Sigmoid colon (tissue), 7 donors: ENCODE data around the gene SMCO1. TPM values are rescaled to one million over a fixed set of nuclear protein-coding genes. Genes with fewer than 3 reads are reported as not detected.
A peak's percentile ranks its signal among the peaks of the same experiment; 100 is the strongest.

Experiments
- DNase-seq: peaks from one replicate; pipeline ENCODE4 v3.0.0-alpha.2; 2019
- H3K27ac ChIP-seq, 4 donors: fragments of 200-600 bp; sonication (generic); one replicate each; pipeline ENCODE4 v1.5.1; 2016 to 2019; ENCODE audit warnings: mild to moderate bottlenecking in 1 of 4
- H3K27me3 ChIP-seq, 3 donors: fragments of 200-600 bp; sonication (generic); one replicate each; pipeline ENCODE4 v1.5.1; 2019; ENCODE audit warnings: mild to moderate bottlenecking in 1 of 3
- H3K36me3 ChIP-seq, 4 donors: fragments of 200-600 bp; sonication (generic); one replicate each; pipeline ENCODE4 v1.5.1; 2016 to 2019
- H3K4me1 ChIP-seq, 4 donors: fragments of 200-600 bp; sonication (generic); one replicate each; pipeline ENCODE4 v1.5.1; 2017 to 2019
- H3K4me3 ChIP-seq, 4 donors: fragments of 200-600 bp; sonication (generic); one replicate each; pipeline ENCODE4 v1.5.1; 2017 to 2019; ENCODE audit warnings: mild to moderate bottlenecking in 2 of 4, moderate library complexity in 1 of 4
- H3K9me3 ChIP-seq, 4 donors: fragments of 200-600 bp in 3 of 4; sonication (generic) in 3 of 4; one replicate each; pipeline versions ENCODE4 v1.5.1 to v1.6.1; 2013 to 2019
- CTCF ChIP-seq, 4 experiments: fragments of 450-650 bp in 3 of 4; fragments of 200-600 bp in 1 of 4; IDR thresholded peaks; one replicate each; pipeline ENCODE4 v1.5.1; 2016 to 2019; ENCODE audit warnings: antibody characterized with exemption in 4 of 4, mild to moderate bottlenecking in 3 of 4, moderate library complexity in 2 of 4
- EP300 ChIP-seq, 4 donors: sonication (generic); formaldehyde crosslinking; IDR thresholded peaks; one replicate each; pipeline ENCODE4 v1.6.1; 2017; ENCODE audit warnings: antibody characterized with exemption in 4 of 4
- POLR2A ChIP-seq, 2 donors: fragments of 450-650 bp; IDR thresholded peaks; one replicate each; pipeline ENCODE4 v1.6.1; 2016; ENCODE audit warnings: antibody characterized with exemption in 2 of 2, mild to moderate bottlenecking in 2 of 2, moderate library complexity in 2 of 2
- POLR2AphosphoS5 ChIP-seq, 4 donors: sonication (generic); formaldehyde crosslinking; IDR thresholded peaks; one replicate each; pipeline ENCODE4 v1.6.1; 2017; ENCODE audit warnings: antibody characterized with exemption in 4 of 4
- WGBS, 2 donors: extraction: QIAGEN DNeasy Blood & Tissue Kit; methylation state at CpG; one replicate each; pipeline ENCODE4 v1.1.7; 2013; 5-methylcytosine and 5-hydroxymethylcytosine counted together
- intact Hi-C: fragments of 100-400 bp; cut with DNase I; formaldehyde crosslinking; loops from one replicate; pipeline ENCODE4 v1.15.1; 2023
- polyA plus RNA-seq, 3 donors: library from polyadenylated mRNA; stranded (reverse); fragments of 200-250 nt; gene quantifications; one replicate each; pipeline ENCODE4 v1.2.3, GENCODE V29; 2013
- total RNA-seq, 4 donors: library from RNA; depleted of rRNA; stranded (reverse); fragments of >200 nt; gene quantifications; one replicate each; pipeline ENCODE4 v1.1.0, GENCODE V29; 2016
- donor health status: healthy with polysubstance abuse.
- donor health status: Bipolar disorder and iron deficiency.
- donor health status: healthy.

SMCO1 gene
- total and polyA plus RNA-seq, 7 donors, result not detected

GRCh38 chr3:196518966-196519717, 4.0 kb upstream of the SMCO1 start:
- Histone ChIP-seq H3K9me3 (peaks cover 0 to 24% (median 5%) of the 10 kb centered on the region in 4 donors), H3K27me3 (no peaks in the 10 kb centered on the region), H3K27ac (no peak overlapping the region), H3K4me3 (no peak overlapping the region), H3K36me3 (no peaks in the 10 kb centered on the region), H3K4me1 (no peaks in the 10 kb centered on the region)
- intact Hi-C loops, result loop anchor here (1.0 kb wide), 1 partner anchor 266 kb away; no protein-coding TSS in a partner anchor
- TF ChIP-seq EP300 (IDR thresholded peaks at IDR 0.05) (no peak), CTCF (IDR thresholded peaks at IDR 0.05) (peak; percentile 48 to 69 (median 52)), POLR2A (IDR thresholded peaks at IDR 0.05) (no peak), POLR2AphosphoS5 (IDR thresholded peaks at IDR 0.05) (no peak)
- DNase-seq, result peak; percentile 82
- 52% methylated on average over 12 of the region's 12 CpGs for WGBS, 2 donors

DNA sequence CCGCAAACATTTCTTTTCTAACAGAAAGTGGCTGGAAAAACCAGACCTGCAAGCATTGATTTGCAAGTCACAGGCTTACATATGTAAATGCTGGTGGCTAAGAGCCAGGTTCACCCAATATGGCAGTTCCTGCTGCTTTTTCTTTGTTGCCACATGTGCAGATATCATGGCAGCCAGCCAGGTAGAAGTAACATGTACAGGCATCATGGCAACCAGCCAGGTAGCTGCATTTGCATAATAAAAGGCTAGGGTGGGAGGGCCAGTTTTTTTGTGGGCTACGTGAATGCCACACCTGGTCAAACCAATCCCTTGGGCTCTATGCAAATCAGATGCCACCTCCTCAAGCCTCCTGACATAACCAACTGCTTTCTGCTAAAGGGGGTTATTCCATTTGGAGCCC, 2.8 kb upstream of the SMCO1 start:
- H3K9me3 ChIP-seq, result peaks cover 0 to 24% (median 5%) of the 10 kb centered on the region in 4 donors
- no peaks in the 10 kb centered on the region for H3K4me1 ChIP-seq
- H3K27ac ChIP-seq, result no peak overlapping the region
- no peaks in the 10 kb centered on the region for H3K27me3 ChIP-seq
- WGBS, 2 donors, result 76 to 82% methylated on average over 2 of the region's 2 CpGs
- TF ChIP-seq POLR2A (IDR thresholded peaks at IDR 0.05) (no peak), POLR2AphosphoS5 (IDR thresholded peaks at IDR 0.05) (no peak), EP300 (IDR thresholded peaks at IDR 0.05) (no peak), CTCF (IDR thresholded peaks at IDR 0.05) (no peak)
- H3K4me3 ChIP-seq, result no peak overlapping the region
- no peak for DNase-seq
- H3K36me3 ChIP-seq, result no peaks in the 10 kb centered on the region
- intact Hi-C loops, result no loop called here

- no peaks in the 10 kb centered on the region for H3K4me1 ChIP-seq
- H3K27ac ChIP-seq, result no peak overlapping the region
- TF ChIP-seq POLR2A (IDR thresholded peaks at IDR 0.05) (no peak), CTCF (IDR thresholded peaks at IDR 0.05) (no peak), EP300 (IDR thresholded peaks at IDR 0.05) (no peak), POLR2AphosphoS5 (IDR thresholded peaks at IDR 0.05) (no peak)
- no peak for DNase-seq
- intact Hi-C loops, result no loop called here
- 85 to 90% methylated on average over 2 of the region's 2 CpGs for WGBS, 2 donors
- H3K36me3 ChIP-seq, result no peaks in the 10 kb centered on the region
- H3K27me3 ChIP-seq, result no peaks in the 10 kb centered on the region
- peaks cover 0 to 24% (median 5%) of the 10 kb centered on the region in 4 donors for H3K9me3 ChIP-seq
- no peak overlapping the region for H3K4me3 ChIP-seq
These were observed 2.1 kb upstream of the SMCO1 start for GRCh38 chr3:196517162-196517800.

- no peak for TF ChIP-seq POLR2A (IDR thresholded peaks at IDR 0.05)
- no peak for TF ChIP-seq EP300 (IDR thresholded peaks at IDR 0.05)
- TF ChIP-seq CTCF (IDR thresholded peaks at IDR 0.05), result no peak
- no peak for TF ChIP-seq POLR2AphosphoS5 (IDR thresholded peaks at IDR 0.05)
- Histone ChIP-seq H3K4me3 (no peak overlapping the region), H3K4me1 (no peaks in the 10 kb centered on the region), H3K27ac (no peak overlapping the region), H3K27me3 (no peaks in the 10 kb centered on the region), H3K36me3 (no peaks in the 10 kb centered on the region), H3K9me3 (peaks cover 0 to 11% (median 1%) of the 10 kb centered on the region in 4 donors)
- 95 to 100% methylated on average over 1 of the region's 1 CpG for WGBS, 2 donors
- DNase-seq, result no peak
- intact Hi-C loops, result no loop called here
These were observed 813 bp downstream of the SMCO1 start for GRCh38 chr3:196514350-196514716.
